Measurements from ENCODE around the gene NCAPD2. TPM values are rescaled to one million over a fixed set of nuclear protein-coding genes. Genes with fewer than 3 reads are reported as not detected.
A peak's percentile ranks its signal among the peaks of the same experiment; 100 is the strongest.
"Not testable (repeated sequence)": the region's sequence is repeated elsewhere in the genome, so short reads cannot be mapped to it uniquely, and the experiment has no call there.

NCAPD2 gene
- total RNA-seq, 1 donor from 2014 or later: 35.3 TPM

DNA sequence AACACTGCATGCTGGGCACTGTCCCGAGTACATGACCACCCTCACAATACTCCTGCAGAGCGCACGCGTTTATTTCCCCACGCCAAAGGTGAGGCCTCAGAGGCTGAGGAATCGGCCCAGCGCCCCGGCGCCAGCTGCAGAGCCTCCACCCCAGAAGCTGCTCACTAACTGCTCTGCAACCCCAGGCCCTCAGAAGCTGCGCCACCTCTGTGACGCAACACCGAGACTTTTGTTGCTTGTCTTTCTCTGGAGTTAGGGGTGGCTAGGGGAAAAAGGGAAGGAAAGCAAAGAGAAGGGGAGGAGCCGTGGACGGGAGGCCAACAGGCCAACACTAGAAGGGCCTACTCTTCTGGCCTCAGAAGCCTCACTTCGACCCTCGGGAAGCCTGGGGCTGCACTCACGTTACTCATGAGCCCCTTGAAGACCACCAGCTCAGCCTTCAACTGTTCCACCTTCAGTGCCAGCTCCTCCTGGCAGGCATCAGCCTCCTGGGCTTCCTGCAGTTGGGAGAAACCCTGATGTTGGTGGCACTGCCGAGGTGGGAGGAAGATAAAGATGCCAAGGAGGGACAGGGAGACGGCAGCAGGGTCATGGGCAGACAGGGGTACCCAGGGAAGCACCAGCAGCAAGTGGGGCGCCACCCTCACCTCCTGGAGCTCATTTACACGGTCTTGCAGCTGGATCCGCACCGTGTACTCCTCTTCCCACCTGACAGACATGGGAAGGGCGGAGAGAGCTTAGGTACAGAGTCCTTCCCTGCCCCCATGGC, 56.6 kb downstream of the NCAPD2 start:
- no peak for DNase-seq

DNA sequence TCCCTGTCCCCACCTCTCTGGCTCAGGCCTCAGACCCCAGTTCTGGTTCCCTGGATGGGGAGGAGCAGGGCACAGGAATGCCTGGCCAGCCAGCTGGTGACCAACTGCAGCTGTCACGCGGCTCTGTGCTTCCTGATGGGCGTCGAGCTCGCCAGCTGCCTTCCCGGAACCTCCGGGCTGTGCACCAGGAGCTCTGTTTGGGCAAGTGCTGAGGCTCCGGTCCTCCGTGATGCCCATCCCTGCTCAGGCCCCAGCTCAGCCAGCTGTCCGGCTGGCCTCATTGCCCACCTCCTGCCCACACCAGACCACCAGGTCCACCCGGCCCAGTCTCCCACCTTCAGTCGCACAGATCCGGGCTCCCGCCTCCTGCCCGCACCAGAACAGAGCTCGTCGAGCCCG, 57.2 kb downstream of the NCAPD2 start:
- peak; percentile 94 for DNase-seq

DNA sequence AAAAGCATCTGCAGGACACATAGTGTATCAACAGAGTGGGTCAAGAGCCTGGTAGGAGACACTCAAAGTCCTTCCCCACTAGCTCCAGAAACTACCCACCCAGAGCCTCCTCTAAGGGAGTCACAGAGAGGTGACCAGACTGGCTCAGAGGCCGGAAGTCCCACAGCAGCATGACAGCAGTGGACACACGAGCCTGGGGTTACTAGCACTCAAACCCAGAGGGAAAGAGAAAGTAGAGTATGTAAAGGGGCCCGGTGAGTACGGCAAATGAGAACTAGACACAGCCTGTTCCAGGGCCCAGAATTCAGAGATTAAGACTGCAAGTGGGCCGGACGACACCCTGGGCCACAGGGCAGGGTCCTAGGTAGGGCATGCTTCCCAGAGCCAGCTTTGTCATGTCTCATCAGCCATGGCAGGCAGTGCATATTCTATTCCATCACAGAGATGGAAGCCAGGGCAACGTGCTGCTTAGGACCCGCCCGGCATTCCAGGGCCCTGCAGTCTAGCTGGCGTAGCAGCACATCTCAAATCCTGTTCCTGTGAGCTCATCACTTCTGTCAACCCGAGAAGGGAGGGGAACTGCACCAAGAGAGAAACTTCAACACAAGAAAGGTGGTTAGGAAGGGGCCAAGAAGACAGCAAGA, 57.7 kb downstream of the NCAPD2 start:
- DNase-seq: peak; percentile 66

DNA sequence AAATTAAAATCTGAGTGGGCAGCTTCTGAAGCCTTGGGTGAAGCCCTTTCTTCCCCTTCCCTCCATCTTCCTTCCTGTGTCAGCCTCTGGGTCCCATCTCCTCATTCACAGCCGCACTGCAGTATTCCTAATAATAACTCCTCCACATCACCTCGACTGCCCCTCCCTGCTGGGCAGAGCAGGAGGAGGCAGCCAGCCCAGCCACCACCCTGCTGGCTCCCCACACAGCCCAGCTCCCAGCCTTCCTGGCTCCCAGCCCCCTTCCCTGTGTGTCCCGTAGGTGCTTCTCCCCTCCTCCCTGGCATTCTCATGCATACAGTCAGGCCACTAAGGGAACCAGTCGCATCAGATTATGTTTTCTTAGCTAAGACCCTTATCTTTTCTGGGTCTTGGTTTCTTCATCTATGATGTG, 58.2 kb downstream of the NCAPD2 start:
- DNase-seq: peak; percentile 69

DNA sequence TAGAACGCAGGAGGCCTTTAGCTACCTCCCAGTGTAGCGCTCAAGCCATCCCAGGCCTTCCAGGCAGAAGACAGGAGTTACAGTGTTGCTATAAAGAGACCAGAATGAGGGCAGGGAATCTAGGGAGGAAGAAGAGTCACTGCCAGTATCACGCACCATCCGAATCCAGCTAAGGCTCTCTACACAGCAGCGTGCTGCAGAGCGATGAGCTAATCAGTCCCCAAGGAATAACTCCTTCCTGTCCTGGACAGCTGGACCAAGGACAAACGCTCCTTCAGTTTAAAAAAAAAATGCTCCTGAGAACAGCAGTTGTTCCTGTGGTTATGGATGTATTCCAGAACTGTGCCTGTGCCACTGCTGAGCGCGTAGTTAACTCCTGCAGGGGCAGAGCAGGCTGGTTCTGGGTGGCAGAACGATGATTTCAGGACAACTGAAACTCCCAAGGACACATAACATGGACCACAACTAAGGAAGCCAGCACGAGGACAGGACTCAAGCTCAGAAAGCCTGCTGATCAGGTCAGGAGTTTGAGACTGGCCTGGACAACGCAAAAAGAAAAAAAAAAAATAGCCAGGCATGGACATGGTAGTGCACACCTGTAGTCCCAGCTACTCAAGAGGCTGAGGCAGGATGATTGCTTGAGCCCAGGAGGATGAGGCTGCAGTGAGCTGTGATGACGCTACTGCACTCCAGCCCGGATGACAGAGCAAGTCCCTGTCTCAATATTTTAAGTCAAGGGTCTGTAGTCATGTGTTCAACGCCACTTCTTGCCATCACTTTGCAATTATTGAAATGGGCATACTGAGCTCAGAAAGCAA, 59.4 kb downstream of the NCAPD2 start:
- peak; percentile 93 for DNase-seq

DNA sequence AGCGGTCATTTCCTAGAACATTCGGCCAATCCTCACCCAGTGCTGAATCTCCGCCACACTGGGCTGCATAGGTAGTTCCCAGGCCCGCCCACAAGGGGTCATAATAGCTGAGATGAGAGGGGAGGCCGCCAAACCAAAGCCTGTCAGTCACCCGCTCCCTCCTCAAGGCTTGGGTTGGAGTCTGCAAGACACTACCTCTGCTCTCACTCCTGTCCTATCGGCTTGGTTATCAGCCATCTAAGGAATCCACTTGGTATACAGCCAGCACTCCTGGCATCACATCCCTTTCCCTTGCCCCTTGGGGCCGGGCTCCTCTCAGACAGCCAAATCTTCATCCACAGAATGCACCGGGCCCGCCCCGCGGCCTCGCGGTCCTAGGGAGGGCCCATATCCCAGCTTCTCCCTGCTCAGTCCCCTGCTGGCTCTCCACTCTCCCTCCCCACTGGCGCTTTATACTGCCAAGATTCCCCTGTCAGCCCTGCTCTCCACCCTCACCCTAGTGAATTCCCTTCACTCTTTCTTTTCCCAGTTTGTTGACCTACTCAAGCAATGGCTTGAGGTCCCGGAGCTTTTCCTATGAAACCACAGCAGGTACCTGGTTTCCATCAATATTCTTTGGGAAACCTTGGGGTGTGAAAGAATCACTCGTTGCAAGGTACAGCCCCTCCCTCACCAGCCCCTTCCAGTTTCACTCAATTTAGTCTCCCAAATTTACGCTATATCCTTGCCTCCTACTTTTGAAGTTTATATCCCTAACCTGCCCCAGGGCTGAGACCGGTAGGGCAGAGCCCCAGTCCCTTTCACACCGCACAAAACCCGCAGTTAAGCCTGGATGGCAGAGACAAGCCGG, 60.5 kb downstream of the NCAPD2 start:
- peak; percentile 89 for DNase-seq

DNA sequence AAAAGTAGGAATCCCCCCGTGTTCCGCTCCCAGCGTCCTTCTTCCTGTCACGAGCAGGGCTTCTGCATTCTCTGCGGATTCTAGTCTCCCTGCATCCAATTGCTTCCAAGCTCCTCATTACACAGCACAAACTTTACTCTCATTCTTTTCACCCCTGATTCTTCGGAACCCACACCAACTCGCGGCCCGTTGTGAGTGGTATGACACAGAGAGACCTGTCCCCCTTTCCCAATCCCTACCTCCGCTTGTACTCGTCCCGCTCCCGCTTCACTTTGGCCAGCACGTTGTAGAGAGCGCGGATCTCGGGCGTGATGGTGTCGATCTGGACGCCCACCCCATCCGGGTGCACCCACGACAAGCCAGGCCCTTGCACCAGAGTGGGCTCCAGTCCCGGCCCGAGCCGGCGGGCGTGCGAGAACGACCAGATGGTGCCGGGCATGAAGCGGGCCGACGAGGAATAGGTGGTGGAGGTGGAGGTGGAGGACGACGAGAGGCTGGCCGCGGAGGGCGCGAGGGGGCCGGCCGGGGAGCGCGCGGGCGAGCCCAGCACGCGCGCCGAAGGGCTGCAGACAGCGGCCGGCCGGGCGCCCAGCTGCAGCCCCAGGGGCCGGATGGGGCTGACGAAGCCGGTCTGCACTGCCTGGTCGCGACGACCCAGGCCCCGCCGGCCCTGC, 61.3 kb downstream of the NCAPD2 start:
- DNase-seq: no peak

DNA sequence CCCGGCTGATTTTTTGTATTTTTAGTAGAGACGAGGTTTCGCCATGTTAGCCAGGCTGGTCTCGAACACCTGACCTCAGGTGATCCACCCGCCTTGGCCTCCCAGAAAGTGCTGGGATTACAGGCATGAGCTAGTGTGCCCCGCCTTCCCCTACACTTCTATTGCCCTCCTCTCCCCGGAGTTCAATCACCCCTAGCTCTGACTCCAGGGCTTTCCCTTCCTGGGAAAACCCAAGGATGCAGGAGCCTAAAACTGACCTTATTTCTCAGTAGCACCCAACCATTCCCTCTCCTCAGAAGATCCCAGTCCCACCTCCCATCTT, 62.6 kb downstream of the NCAPD2 start:
- DNase-seq: not testable (repeated sequence)

DNA sequence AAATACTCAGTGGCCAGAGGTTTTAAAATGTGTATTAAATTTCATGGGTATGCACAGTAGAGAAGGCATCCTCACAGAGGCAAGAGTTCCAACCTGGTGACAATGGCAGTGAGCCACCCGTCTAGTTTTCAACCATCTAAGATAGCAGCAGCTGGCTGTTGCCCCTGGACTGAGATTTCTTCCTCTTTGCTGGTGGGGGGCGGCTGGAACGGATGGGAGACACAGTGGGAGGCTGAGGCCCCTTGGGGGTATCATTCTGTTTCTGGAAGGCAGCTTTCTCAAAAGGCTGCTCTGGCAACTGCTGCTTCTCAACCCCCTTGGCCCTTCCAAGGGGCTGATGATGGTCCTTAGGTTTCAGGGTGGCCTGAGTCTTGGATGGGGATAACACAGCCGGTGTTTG, 63.0 kb downstream of the NCAPD2 start:
- no peak for DNase-seq

DNA sequence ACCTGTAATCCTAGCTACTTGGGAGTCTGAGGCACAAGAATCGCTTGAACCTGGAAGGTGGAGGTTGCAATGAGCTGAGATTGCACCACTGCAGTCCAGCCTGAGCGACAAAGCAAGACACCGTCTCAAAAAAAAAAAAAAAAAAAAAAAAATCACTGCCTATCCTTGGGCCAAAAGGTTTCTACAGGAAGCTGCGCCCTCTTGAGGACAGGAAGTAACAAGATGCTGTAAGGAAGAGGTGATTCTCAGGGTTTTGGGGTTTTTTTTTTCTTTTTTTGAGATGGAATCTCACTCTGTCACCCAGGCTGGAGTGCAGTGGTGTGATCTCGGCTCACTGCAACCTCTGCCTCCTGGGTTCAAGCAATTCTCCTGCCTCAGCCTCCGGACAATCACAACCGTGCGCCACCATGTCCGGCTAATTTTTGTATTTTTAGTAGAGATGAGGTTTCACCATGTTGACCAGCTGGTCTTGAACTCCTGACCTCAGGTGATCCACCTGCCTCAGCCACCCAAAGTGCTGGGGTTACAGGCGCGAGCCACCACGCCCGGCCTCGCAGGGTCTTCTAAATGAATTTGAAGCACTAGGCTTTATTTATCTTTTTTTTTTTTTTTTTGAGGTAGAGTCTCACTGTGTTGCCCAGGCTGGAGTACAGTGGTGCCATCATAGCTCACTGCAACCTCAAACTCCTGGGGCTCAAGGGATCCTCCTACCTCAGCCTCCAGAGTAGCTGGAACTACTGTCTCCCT, 64.3 kb downstream of the NCAPD2 start:
- peak; percentile 76 for DNase-seq

DNA sequence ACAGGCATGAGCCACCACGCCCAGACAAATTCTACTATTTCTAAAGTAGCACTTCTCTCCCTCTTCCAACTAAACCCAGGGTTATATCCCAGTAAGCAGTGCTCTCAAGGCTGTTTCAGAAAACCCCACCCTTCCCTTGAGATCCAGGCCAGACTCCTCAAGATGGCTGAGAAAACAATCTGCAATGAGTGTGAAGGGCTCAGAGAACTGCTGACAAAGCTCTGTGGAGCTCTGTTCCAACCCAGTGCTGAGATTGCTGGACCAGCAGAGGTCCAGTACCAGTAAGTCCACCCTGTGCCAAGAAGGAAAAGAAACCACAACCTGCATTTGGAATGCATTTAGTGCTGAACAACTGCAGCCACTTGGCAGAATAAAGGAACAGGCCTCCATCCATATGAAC, 65.6 kb downstream of the NCAPD2 start:
- DNase-seq: no peak

DNA sequence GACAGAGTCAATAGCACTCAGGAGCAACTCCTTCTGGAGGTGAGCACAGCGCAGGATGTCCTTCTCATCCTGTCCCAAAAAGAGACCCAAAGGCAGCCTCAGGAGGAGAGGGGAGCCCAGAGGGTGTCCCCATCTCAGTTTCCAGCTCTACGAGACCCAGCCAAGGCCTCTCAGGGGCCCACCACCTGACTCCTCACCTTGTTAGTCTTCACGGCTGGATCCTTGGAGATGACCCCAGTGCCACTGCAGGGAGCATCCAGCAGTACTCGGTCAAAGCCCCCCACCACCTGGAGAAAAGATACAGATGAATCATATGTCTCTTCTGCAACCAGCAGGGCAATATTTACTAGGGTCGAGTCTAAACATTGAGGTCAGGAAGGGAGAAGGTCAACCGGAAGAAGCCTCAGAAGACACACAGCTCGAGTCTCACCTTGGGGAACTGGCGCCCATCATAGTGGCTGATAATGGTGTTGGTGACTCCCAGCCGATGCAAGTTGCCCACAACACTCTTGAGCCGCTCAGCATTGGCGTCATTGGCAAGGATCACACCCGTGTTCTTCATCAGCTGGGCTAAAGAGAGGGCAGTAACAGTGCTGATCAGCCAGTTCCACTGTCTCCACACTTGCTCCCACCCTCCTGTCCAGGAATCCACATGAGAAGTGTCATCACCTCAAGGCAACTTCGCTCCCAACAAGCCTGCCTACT, 66.8 kb downstream of the NCAPD2 start:
- DNase-seq: no peak

DNA sequence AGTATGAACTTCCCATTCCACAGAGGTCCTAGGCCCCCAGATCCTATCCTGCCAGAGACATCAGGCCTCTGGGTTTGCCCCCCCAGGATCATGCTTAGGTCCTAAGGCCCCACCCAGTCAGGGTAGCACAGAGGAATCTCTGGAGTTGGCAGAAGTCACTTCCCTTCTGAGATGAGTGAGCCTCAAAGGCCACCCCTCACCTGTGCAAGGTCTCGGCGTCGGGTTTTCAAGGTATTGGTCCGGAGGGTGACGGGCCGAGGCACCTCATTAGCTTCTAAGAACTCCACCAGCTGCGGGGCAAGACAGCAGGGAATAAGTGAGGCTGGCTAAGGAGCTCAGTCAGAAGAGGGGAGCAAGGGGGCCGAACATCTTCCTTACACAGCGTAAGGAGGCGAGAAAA, 69.0 kb downstream of the NCAPD2 start:
- no peak for DNase-seq

DNA sequence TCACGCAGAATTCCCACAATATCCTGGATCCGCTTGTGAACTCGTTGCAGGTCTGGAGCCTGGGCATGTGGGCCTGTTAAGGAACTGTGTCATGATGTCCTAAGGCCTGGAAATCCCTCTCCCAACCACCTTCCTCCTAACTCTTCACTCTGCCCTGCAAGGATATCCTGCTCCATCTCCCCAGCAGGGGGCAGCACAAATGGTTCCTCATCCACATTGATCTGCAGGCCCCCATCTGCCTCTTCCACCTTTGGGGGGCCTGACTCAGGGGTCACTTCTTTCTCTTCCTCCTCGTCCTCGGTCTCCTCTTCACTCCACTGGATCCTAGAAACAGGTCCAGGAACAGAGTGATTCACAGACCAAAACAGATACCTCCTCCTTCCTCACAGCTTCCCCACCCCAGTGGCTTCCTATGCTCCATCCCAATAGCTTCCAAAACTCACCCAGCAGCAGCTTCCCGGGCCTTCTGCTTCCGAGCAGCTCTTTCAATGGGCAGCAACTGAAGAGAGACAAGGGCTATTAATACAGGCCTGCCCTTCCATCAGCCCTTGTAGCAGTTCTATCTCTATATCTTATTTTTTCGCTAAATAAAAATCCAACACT, 69.6 kb downstream of the NCAPD2 start:
- DNase-seq: peak; percentile 64

DNA sequence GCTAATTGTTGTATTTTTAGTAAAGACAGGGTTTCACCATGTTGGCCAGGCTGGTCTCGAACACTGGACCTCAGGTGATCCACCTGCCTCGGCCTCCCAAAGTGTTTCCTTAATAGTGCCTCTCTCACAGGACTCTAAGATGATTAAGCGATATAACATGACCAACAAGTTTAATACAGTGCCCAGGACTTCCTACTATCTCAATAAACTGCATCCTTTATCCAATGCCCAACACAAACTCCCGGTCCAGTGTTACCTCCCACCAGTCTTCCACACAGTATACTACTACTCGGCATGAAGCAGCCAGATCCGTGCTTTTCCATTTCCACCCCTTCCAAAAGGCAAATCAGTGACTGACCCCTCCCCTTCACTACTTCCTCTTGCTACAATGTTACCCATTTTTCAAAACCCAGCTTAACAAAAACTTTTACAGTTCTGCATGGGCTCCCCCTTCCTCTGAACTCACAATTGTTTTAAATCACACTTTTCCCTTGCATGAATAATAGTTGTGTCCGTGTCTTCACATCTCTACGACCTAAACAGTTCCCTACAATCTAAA, 73.3 kb downstream of the NCAPD2 start:
- no peak for DNase-seq

DNA sequence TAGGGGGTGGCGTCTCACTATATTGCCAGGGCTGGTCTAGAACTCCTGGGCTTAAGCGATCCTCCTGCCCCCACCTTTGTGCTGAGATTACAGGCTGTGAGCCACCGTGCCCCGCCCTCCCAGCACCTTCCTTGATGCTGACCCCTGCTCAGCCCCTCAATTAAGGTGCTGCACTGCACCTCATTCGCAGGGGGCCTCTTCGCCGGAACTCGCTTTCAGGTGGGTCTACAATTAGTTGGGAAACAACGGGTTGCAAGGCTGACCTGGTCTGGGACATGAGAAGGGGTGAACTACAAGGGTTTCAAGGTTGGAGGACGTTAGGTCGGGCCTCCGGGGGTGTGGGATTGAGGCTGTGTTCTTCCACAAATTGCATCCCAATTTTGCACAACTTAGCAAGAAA, 75.4 kb downstream of the NCAPD2 start:
- DNase-seq: no peak

DNA sequence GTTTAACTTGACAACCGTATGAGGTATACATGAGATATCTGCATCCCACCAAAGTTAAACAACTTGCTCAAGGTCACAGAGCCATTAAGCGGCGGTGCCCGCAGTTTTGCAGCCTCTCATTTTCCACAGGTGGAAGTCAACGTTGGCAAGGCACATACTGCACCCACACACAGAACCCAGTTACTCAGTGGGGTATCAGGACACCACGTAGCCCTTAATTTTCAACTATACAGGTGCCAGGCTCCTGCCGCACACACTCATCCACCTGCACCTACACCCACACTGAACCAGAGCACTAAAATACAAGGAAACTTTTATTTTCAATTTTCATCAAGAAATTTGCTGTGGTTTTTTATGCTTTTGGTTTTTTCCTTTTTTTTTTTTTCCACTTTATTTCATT, 75.9 kb downstream of the NCAPD2 start:
- DNase-seq: no peak

DNA sequence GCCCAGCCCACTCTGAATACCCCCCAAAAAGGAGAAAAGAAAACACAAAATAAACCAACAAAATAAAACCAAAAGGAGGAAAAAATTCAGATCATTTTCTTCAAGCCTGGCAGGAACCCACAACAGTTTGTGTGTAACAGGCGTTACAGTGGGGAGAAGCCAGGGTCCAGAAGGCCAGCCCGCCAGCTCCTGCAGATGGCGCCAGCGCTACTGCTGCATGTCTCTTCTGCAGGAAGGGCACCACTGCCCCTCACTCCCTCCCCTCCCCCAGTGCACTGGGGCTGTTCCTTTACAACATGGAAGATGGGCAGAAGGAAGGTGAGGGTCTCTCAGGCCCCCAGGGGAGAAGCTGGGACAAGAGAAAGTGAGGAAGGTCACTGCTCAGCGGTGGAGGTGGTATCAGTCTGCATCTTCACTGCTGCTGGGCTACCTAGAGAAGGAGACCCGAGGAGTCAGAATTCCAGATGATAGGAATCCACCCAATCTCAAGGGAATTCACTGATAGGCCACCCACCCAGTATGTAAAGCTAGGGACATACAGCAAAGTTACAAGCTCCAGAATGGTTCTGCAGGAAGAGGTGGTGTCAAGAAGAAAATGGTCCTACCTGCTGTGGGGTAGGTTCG, 76.5 kb downstream of the NCAPD2 start:
- peak; percentile 55 for DNase-seq

DNA sequence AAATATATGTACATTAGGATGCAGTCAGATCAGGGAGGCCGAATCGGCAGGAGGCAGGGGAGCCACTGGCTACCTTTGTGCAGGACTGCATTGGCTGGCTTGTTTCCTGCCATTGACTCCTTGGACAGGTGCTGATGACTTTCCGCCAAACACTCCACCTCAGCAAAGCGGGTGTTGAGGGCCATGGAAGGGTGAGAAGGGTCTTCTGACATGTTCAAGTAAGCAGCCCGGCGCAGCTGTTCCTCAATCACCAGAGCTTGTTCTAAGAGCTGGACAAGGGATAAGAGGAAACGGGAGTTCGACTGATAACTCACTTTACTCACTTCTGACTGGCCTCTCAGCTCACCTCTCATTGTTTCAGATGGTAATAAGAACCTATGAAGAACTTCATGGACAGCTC, 79.1 kb downstream of the NCAPD2 start:
- DNase-seq: peak; percentile 75

Data from tongue (tissue), 2 donors.